PC-9 (cell line): ENCODE results near the gene TRIM6.

ENCODE experiments used
- CTCF ChIP-seq: fragments of 200-600 bp; sonication (generic); conservative IDR thresholded peaks from 2 replicates; pipeline ENCODE4 v1.6.1; 2017; ENCODE audit warnings: mixed run types, antibody characterized with exemption, mild to moderate bottlenecking, moderate library complexity
- EZH2 ChIP-seq: fragments of 200-600 bp; sonication (generic); IDR thresholded peaks from 2 replicates; pipeline ENCODE4 v1.8.0; 2017; ENCODE audit warnings: antibody characterized with exemption, low read depth

- TF ChIP-seq CTCF: no peak
- no peak for TF ChIP-seq EZH2
Observed at GRCh38 chr11:5593146-5593545, 3.3 kb upstream of the TRIM6 start.
